Breast epithelium (tissue), 3 donors: ENCODE data around the gene PFN3.

Source experiments
- CTCF ChIP-seq, 3 donors: fragments of 450-650 bp; IDR thresholded peaks; one replicate each; pipeline ENCODE4 v1.5.1; 2016 to 2017; ENCODE audit warnings: antibody characterized with exemption in 3 of 3, mild to moderate bottlenecking in 3 of 3, moderate library complexity in 3 of 3
- POLR2A ChIP-seq: fragments of 450-650 bp; IDR thresholded peaks from one replicate; pipeline ENCODE4 v1.6.1; 2016; ENCODE audit warnings: antibody characterized with exemption, mild to moderate bottlenecking, moderate library complexity
- POLR2AphosphoS5 ChIP-seq, 3 donors: sonication (generic); formaldehyde crosslinking; IDR thresholded peaks; one replicate each; pipeline ENCODE4 v1.6.1; 2017; ENCODE audit warnings: antibody characterized with exemption in 3 of 3

- TF ChIP-seq CTCF (IDR thresholded peaks at IDR 0.05) (no peak), POLR2AphosphoS5 (IDR thresholded peaks at IDR 0.05) (no peak), POLR2A (no peak)
Measured at GRCh38 chr5:177437623-177438022, 37.2 kb upstream of the PFN3 start.
